Brain microvascular endothelial cell (primary cell): Measurements from ENCODE around the gene ASB18.

Source experiments
- DNase-seq: peaks from one replicate; pipeline ENCODE4 v3.0.0-alpha.2; 2020
- H3K27ac ChIP-seq: fragments of 250-450 bp; sonication (Bioruptor Pico); 2 replicates; pipeline ENCODE4 v1.5.1; 2020; ENCODE audit warnings: mild to moderate bottlenecking, moderate library complexity
- H3K27me3 ChIP-seq: fragments of 250-450 bp; sonication (Bioruptor Pico); replicated peaks from 2 replicates; pipeline ENCODE4 v1.5.1; 2020; ENCODE audit warnings: mild to moderate bottlenecking
- H3K36me3 ChIP-seq: fragments of 250-450 bp; sonication (Bioruptor Pico); replicated peaks from 2 replicates; pipeline ENCODE4 v1.5.1; 2020; ENCODE audit warnings: mild to moderate bottlenecking
- H3K4me3 ChIP-seq: 2 replicates; pipeline ENCODE4 v1.5.1; 2011; ENCODE audit warnings: low read depth, mild to moderate bottlenecking, control low read depth, low read length, moderate library complexity
- CTCF ChIP-seq: IDR thresholded peaks from 2 replicates; pipeline ENCODE4 v1.5.1; 2011; ENCODE audit warnings: low read depth, mild to moderate bottlenecking, moderate library complexity, low read length, control low read depth, inconsistent platforms; ENCODE audit errors: missing control alignments
- in situ Hi-C: cut with HindIII; loops from 2 replicates; pipeline ENCODE4 v1.10.0; 2017; ENCODE audit warnings: low sequenced_read_pairs, low pct_ligation_motif_present

ASB18 gene

GRCh38 chr2:236239276-236240065 is 24.7 kb downstream of the ASB18 start:
- no peak for DNase-seq
- Histone ChIP-seq H3K27me3 (peaks cover 23% of the 10 kb centered on the region), H3K4me3 (no peak overlapping the region), H3K27ac (no peak overlapping the region), H3K36me3 (no peaks in the 10 kb centered on the region)
- in situ Hi-C loops, result no loop called here
- no peak for TF ChIP-seq CTCF

GRCh38 chr2:236238751-236239150 is 25.5 kb downstream of the ASB18 start:
- no peaks in the 10 kb centered on the region for H3K36me3 ChIP-seq
- in situ Hi-C loops, result no loop called here
- H3K27me3 ChIP-seq, result peaks cover 23% of the 10 kb centered on the region
- no peak overlapping the region for H3K27ac ChIP-seq
- no peak overlapping the region for H3K4me3 ChIP-seq
- TF ChIP-seq CTCF, result no peak
- no peak for DNase-seq

- in situ Hi-C loops, result no loop called here
- H3K36me3 ChIP-seq, result no peaks in the 10 kb centered on the region
- no peak for TF ChIP-seq CTCF
- no peak for DNase-seq
- peaks cover 23% of the 10 kb centered on the region for H3K27me3 ChIP-seq
- no peak overlapping the region for H3K27ac ChIP-seq
- H3K4me3 ChIP-seq, result peak overlapping the region; percentile 15
Observed at GRCh38 chr2:236237468-236238190, 26.6 kb downstream of the ASB18 start.

- peak overlapping the region; percentile 15 for H3K4me3 ChIP-seq
- no peaks in the 10 kb centered on the region for H3K36me3 ChIP-seq
- H3K27ac ChIP-seq, result no peak overlapping the region
- H3K27me3 ChIP-seq, result peaks cover 23% of the 10 kb centered on the region
- in situ Hi-C loops, result no loop called here
- DNase-seq, result no peak
- peak; percentile 39 for TF ChIP-seq CTCF
Observed at GRCh38 chr2:236236559-236237452, 27.4 kb downstream of the ASB18 start.

GRCh38 chr2:236229186-236229585 is 35.0 kb downstream of the ASB18 start:
- no peak for TF ChIP-seq CTCF
- in situ Hi-C loops, result no loop called here
- H3K27me3 ChIP-seq, result no peaks in the 10 kb centered on the region
- no peak for DNase-seq
- no peak overlapping the region for H3K27ac ChIP-seq
- H3K4me3 ChIP-seq, result no peak overlapping the region
- no peaks in the 10 kb centered on the region for H3K36me3 ChIP-seq
